GM19468 (cell line): ENCODE results near the gene RNF152.

Source experiments
- ATAC-seq: cut with Tn5 transposase; IDR thresholded peaks from one replicate; pipeline ENCODE4 v1.9.1; 2021; ENCODE audit warnings: mild to moderate bottlenecking, moderate library complexity, moderate number of reproducible peaks; ENCODE audit not compliant: unreplicated experiment; ENCODE audit errors: extremely low read depth

RNF152 gene, protein sequence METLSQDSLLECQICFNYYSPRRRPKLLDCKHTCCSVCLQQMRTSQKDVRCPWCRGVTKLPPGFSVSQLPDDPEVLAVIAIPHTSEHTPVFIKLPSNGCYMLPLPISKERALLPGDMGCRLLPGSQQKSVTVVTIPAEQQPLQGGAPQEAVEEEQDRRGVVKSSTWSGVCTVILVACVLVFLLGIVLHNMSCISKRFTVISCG

DNA sequence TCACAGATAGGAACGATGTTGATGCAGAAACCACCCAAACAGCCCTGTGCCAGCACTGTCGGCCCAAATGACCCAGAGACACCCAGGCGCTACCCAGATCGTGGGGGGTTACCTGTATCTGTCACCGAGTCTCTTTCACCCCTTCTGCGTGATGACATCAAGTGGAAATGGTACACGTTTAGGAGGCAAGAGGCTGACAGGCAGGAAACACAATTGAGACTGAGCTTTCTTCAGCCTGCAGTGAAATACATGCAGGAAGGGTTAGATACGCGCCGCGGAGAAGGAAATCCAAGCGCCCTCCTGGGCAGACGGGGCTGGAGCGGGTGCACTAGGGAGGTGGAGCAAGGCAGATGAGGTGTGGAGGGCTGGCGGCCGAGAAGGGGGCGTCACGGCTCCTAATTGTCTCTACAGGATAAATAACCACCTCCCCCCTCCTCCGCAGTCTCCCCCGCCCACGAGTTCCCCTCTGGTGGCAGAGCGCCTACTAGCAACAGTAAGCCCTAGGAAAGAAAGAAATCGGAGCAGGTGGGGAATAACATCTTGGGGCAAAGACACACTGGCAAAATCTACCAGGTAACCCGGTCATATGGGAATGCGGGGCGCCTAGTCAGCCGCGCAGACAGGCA, at the start of gene RNF152:
TSS of gene RNF152 (minus strand) at position 325 of the 626 bp plus-strand sequence. CDS start 76,544 bp downstream, outside the sequence.
- ATAC-seq, result no peak

DNA sequence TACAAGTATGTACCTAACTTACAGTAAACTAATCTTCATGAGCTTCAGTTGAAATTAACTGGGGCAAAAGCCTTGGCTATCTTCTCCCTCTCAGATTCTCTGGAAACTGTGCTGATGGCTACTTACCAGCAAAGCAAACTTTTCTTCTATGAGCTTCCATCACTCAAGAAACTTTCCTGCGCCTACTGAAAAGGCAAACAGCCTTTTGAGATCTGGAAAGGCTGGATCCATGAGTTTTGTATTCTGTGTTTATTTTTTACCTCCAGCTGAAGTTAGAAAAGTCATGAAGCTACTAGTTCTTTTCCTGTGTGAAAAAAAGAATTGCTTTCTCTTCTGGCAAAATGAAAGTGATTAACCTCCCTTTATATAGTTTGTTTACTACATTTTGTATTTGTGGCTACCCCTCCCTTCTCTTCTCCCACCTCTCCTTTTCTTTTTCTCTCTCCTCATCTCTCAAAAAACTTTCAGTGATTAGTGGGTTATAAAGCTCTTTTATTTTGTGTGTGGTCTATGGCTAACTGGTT, 49.2 kb upstream of the RNF152 start:
- ATAC-seq, result no peak

DNA sequence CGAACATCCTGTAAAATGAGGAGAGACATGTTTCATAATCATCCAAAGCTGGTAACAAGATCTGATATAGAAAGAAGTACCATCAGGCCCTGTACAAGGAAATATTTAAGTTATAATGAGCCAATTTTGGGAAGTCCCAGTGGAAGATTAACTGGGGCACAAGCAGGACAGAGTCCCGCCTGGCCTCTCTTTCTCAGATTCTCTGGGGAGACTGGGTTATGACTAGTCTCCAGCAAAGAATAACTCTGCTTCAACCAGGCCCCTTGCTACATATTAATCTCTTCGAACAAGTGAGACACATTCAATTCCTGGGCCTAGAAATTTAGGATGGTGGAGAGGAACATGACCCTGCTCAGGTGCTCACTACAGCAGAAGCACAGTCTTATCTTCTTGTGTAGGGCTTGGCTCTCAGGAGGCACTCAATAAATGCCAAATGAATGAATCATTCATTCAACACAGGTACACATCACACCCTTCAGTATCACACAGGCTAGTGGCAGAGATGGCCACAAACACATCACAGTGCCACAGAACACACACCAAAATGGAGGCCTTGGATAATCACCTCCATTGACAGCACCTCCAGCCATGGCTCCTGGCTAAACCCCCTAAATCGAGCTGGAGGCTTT, 46.4 kb upstream of the RNF152 start:
- no peak for ATAC-seq

DNA sequence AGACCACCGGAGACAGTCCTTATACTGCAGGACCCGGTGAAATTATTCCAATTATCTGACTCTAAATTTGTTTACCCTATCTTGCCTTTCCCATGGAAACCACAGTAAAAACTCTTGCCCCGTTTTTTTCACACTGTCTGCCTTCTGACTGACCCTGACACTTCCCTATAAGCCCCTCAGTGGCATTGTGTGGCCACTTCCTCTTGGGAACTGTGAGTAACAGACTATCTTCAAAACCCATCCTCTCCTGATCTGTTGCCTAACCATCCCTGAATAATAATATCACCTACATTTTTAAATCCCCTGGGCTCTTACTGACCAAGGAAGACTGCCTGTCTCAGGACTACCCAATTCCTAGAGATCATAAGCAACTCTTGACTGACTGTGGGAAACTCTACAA, 42.6 kb upstream of the RNF152 start:
- ATAC-seq, result no peak

DNA sequence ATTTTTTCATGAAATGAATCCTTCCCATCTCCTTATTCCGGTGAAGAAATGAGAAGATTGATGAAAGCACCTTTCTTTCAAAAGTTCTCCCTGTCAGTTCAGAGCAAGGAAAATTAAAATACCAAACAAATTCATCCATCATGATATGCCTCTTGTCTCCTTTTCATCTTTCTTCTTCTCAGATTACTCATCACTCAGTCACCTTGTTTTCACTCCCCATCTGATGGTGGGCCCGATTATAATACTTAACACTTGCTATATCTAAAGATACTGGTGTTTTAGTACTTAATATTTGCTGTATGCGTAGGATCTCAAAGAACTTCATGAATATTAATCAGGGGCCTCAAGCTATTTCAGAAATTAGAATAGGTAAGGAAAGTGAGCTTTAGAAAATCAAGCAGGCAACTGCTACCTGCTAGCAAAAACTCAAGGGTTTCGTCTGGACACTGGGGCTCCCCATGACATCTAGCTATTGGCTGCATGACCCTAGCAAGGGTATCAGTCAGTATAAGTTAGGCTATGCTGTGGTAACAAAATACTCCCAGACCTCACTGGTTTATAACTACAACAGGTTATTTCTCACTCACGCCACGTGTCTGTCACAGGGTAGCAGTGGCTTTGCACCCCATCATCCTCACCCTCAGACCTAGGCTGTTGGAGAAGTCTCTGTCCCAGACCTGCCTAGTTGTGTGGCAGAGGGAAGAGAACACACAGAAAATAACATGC, 39.0 kb upstream of the RNF152 start:
- ATAC-seq, result no peak

DNA sequence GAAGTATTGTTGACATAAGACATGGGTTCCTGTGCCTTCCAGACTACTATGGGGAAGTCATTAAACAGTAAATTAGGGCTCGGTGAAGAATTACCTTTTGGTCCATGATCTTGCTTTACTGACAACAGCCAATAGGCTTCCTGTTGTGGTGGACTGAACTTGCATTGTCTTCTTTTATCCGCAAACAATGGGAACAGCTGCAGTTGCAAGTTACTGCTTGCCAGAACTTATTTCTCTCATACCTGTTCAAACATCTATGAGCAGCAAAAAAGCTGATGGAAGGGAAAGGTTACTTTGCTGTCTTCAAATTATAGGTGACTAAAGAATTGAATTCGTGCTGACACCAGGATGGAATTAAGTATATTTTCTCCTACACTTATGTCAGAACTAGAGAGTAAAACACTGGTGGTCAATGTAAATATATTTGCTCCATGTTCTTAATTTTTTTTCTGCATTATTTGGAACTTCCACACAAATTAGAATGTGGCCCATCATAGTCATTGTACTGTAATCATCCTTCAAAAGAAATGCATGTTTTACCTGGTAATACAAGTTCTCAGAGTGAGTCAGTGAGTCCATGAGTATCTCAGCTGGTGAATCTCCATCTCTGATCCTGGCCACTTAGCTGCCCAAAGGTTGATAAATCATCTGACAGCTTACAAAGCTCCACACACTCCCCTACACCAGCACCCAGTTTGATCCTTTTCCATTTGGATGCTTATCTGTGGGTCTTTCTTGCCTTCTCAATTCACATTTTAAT, 37.3 kb upstream of the RNF152 start:
- ATAC-seq, result no peak

DNA sequence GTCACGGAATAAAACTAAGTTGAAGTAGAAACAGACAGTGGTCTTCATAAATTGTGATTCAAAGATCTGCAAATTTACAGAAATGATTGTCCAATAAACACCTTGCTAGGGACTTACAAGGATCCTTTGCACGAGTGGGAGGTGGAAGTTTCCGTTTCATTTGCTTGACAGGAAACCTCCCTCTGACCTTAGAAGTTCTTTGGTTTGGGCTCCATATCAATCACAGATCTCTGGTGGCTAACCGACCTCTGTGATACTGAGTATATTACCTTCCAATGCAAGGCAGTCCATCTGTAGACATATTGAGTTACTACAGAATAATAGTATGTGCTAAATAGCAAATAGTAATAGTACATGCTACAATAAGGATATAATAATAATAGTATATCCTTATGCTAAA, 33.7 kb upstream of the RNF152 start:
- ATAC-seq, result no peak

DNA sequence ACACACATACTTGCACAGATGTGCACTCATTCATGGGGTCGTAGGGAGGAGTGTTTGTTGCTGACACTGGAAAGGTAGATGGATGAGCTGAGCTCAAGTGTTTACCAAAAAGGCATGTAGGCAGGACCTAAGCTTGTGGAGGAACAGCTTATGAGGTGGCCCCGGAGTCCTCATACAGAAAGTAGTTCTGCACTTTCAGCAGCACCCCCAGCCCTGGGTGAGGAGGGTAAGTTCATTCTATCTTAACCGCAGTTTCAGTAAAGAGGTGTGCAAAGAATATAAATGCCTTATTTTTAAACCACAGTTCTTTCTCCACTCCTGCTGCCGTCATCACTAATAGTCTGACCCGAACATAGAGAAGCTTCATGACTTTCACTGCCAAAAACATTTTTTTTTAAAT, 31.7 kb upstream of the RNF152 start:
- no peak for ATAC-seq

DNA sequence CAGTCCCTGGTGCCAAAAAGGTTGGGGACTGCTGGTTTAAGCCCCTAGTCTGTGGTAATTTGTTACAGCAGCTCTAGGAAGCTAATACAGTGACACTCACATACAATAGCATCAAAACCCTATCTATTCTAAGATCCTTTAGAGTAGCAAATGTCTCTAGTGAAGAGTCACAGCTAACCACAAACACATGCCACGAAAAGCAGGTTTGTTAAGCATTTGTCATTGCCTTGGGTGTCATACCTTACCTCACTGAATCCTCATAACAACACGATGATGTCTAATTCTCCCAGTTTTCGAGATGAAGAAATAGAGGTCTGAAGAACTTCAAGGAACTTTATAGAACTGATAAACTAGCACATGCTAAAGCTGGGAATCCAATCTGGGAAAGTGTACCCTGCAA, 29.6 kb upstream of the RNF152 start:
- ATAC-seq, result no peak

DNA sequence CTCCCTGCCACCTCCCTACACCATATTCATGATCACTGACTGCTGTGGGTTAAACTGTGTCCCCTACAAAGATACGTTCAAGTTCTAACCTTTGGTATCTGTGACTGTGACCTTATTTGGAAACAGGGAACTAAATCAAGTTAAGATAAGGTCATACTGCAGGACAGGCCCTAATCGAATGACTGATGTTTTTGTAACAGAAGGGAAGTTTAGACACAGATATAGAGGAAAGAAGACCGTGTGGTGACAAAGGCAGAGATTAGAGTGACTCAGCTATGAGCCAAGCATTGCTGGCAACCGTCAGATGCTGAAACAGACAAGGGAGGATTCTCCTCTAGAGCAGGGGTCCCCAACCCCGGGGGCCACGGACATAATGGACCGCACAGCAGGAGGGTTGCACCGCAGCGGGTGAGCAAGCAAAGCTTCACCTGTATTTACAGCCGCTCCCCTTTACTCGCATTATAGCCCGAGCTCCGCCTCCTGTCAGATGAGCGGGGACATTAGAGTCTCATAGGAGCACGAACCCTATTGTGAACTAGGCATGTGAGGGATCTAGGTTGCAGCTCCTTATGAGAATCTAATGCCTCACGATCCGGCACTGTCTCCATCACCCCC, 28.9 kb upstream of the RNF152 start:
- ATAC-seq, result no peak

DNA sequence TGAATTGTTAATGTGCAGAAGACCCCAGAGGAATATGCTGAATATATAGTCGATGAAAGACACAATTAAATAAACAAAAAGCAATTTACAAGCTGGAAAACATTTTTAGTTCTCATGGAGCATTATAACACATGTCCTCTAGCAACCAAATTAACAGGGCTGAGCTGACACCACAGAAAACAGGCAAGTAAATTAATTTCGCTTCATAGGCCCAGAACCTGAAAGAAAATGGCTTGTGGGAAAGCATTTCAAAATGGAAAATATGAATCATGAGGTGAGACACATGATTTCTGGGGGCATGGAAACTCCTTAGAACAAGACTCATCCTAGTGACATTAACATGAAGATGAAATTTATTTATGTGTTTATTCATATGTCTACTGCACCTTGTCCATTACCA, 25.0 kb upstream of the RNF152 start:
- ATAC-seq, result no peak

DNA sequence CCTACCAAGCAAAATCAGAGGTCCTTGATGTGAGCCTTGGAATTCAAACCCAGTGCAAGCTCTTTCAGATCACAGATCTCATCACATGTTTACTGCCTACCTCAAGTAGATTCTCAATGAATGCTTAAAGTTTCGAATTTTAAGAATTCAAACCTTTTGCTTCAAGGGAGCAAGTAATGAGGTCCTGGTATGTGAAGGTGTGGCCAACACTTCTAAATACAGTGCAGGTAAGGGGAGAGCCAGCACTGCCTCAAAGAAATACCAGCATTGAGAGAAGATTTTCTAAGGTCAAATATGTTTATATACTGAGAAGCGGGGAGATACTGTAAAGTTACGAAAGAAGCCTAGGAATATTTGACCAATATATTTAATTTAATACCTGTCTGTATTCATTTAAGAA, 19.7 kb upstream of the RNF152 start:
- no peak for ATAC-seq

DNA sequence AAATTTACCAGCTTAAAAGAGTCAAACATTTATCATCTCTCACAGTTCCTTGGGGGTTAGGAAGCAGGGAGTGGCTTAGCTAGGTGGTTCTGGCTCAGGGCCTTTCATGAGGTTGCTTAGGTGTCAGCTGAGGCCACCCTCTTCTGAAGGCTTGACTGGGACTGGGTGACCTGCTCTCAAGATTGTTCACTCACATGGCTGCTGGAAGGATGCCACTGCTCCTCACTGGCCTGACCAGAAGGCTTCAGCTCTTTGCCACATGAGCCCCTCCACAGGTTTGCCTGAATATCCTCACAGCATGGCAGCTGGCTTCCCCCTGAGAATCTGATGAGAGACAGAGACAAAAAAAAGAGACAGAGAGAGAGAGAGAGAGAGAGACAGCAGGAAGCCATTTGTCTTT, 17.3 kb upstream of the RNF152 start:
- ATAC-seq, result no peak

DNA sequence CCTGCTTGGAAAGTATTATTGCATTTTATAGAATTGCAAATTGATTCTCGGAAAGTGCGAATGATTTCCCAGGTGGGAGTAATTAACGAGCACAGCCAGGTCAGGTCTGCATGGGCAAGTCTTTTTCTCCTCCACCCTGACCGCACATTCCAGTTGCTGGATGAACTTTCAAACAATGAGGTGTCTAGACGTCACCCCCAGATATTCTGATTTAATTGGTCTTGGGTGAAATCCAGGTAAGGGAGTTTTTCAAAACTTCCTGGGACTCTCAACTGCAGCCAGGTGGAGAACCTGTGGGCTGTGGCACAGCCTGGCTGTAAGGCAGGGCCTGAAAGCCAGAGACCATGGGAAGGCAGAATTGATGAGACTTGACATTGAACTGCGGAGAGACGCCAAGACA, 15.9 kb upstream of the RNF152 start:
- ATAC-seq, result no peak

DNA sequence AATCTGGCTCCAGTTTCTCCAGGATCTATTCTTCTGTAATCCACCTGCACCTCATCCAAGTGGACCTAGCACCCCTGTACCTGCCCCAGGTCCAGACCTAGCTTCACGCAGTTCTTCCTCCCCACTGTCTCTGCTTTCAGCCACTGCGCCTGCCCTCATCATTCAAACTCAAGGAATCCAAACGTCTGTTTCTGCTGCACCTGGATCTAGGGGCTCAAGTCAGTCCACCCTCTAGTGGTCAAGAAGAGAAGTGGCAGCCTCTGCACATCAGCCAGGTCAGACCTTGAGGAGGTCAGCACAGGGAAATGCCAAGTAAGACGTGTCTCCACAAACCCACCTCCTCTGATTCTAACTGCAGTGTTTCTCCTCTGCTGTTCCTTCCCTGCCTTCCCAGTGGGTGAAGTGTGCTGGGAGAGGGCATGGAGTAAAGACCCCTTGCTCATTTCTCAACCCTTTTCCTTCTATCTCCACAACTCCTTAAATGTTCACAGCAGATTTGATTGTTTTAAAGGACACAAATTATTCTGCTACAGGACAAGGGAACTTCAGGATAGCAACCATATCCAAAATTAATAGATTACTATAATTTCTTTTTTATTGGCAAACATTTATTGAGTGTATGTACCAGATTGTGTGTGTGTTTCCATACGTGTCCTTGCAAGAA, 8.6 kb upstream of the RNF152 start:
- ATAC-seq, result peak; percentile 82

DNA sequence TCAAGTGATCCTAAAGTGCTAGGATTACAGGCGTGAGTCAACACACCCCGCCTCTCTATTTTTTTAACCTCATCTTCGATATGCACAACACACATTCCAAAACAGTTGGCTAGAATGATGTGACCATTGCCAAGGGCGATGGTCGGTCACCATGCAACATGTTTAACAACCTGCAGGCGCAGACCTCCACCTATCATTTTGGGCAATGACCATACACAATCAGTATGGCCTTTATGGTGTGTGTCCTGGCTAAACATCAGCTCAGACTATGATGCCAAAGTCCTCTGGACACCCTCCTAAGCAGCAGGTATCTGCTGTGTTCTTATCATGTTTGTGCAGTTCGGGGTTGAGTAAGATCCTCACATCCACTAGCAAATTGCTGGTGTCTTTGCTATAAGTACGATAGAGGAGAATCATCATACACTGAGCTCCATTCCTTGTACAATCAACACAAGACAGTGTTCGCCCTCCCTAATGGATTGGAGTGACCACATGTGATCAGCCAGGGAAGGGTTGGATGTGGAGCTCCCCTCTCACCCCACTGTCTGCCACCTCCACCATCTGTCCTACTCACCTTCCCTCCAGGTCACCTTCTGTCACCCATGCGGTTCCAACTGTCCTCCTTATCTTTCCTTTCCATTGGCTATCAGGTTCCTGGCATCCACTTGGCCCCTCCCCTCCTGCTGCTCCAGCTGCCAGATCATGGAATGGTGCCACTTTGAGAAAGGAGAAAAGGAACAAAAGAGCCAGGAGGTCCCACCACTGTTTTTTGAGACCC, 7.9 kb upstream of the RNF152 start:
- no peak for ATAC-seq

DNA sequence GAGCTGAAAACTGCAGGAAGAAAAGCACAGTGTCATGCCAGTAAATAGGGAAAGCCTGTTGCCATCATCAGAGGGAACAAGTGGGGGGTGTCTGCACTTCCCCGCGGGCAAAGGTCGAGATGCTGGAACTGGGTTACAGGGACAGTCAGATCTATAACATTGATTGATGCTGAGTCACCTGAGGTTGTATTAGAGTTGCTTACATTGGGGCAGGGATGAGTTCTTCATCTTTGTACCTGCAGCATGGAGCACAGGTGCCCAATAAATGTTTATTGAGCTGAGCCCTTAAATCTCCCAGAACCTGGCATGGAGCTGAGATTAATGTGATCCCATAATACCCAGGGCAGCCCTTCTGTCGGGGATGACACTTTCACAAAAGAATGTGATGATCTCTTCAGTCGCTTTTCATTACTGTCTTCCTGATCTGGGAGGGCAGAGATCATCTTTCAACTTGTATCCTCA, 5.9 kb upstream of the RNF152 start:
- ATAC-seq, result no peak

DNA sequence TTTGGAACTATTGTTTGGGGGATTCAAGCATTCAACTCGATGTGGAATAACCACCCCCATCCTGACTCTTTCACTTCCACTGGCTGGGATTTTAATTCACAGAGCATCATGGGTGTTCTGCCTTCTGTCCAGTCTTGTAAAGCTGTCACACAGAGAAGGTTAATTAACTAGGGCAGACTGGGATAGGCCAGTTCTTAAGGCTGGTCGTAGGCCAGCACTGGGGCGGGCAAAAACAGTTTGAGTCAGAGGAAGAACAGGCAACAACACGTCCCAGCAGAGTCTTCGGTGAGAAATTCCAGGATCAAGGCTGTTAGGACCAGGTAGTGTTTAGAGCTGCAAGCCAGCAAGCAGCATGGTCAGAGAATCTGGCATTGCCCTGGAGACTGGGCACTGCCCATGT, 4.0 kb upstream of the RNF152 start:
- no peak for ATAC-seq
